GM19193 (cell line): ENCODE results near the gene P3R3URF.

Source experiments
- POLR2A ChIP-seq: IDR thresholded peaks from 4 replicates; pipeline ENCODE4 v1.6.1; 2011; ENCODE audit not compliant: insufficient read depth, insufficient read length; ENCODE audit errors: extremely low read depth

The P3R3URF gene

GRCh38 chr1:46176211-46176865 lies at the start of gene P3R3URF:
Gene P3R3URF, minus strand, starts transcription at chr1:46176488. Its CDS starts 17 bp downstream, at chr1:46176471.
- no peak for TF ChIP-seq POLR2A

- no peak for TF ChIP-seq POLR2A
Measured at GRCh38 chr1:46224966-46225365, 48.7 kb upstream of the P3R3URF start.

- TF ChIP-seq POLR2A, result no peak
Measured at GRCh38 chr1:46223472-46223943, 47.2 kb upstream of the P3R3URF start.

- TF ChIP-seq POLR2A, result no peak
Measured at GRCh38 chr1:46221749-46222148, 45.5 kb upstream of the P3R3URF start.

GRCh38 chr1:46220808-46221207 lies 44.5 kb upstream of the P3R3URF start:
- TF ChIP-seq POLR2A, result no peak

GRCh38 chr1:46219551-46220520 lies 43.5 kb upstream of the P3R3URF start:
- TF ChIP-seq POLR2A, result no peak

GRCh38 chr1:46218443-46218842 lies 42.2 kb upstream of the P3R3URF start:
- TF ChIP-seq POLR2A, result no peak

GRCh38 chr1:46215504-46215903 lies 39.2 kb upstream of the P3R3URF start:
- TF ChIP-seq POLR2A, result no peak

- no peak for TF ChIP-seq POLR2A
Measured at GRCh38 chr1:46211051-46211450, 34.8 kb upstream of the P3R3URF start.

GRCh38 chr1:46210561-46210960 lies 34.3 kb upstream of the P3R3URF start:
- no peak for TF ChIP-seq POLR2A

GRCh38 chr1:46206399-46206798 lies 30.1 kb upstream of the P3R3URF start:
- no peak for TF ChIP-seq POLR2A

GRCh38 chr1:46205791-46206190 lies 29.5 kb upstream of the P3R3URF start:
- no peak for TF ChIP-seq POLR2A

GRCh38 chr1:46205141-46205540 lies 28.9 kb upstream of the P3R3URF start:
- no peak for TF ChIP-seq POLR2A

- TF ChIP-seq POLR2A, result no peak
Measured at GRCh38 chr1:46204406-46204742, 28.1 kb upstream of the P3R3URF start.

GRCh38 chr1:46203738-46204405 lies 27.6 kb upstream of the P3R3URF start:
- no peak for TF ChIP-seq POLR2A
